GM18502 (cell line): ENCODE data around the gene XYLT1.

Experiments
- ATAC-seq: cut with Tn5 transposase; IDR thresholded peaks from one replicate; pipeline ENCODE4 v1.9.1; 2021; ENCODE audit warnings: mild to moderate bottlenecking; ENCODE audit not compliant: unreplicated experiment, poor library complexity

Gene XYLT1

DNA sequence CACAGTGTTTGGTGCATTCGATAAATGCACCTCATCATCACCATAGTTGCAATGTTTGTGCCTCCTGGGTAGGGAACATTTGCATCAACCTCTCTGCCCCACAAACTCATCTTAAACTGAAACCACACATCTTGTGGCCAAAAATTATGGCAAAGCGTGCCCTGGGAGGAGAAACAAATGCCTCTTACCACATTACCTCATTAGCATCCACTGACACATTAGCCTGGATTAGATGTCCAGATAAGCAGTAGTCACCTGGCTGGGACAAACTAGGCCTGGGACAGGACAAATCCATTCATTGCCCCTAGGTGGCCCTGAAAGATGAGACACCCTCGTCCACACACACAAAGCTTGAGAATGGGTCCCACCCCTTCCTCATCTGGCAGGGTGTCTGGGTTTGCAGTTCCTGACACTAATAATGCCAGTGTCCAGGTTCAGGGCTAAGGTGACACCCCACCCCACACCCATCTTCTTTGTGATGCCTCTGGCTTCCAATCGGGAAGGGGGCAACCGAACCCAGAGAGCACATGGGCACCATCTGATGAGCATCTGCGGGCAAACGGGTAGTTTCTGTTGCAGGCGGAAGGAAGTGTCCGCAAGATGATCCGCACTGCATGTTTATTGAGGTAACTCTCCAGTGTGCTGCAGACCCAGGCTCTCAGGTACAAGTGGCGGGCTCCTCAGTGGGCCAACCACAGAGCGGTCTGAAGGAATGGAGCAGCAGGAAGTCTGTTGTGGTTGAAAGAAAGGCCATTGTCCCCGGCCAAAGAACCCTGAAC is 8.6 kb downstream of the XYLT1 start:
- no peak for ATAC-seq

DNA sequence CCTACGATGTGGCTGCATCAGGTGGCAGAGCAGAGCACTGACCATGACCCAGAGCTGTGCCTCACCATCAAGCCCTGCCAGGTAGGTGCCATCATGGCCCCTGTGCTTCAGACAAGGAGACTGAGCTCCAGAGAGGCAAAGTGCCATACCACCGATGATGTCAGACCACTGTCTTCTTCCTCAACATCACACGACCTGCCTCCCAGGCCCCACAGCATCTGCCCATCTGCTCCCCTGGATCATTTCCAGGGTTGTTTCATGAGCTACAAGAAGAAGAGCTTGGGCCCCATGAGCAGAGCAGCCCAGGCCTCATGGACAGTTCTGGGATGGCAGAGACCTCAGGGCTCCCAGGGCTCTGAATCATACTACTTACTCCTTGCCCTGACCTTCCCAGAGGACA is 9.9 kb downstream of the XYLT1 start:
- ATAC-seq = no peak

DNA sequence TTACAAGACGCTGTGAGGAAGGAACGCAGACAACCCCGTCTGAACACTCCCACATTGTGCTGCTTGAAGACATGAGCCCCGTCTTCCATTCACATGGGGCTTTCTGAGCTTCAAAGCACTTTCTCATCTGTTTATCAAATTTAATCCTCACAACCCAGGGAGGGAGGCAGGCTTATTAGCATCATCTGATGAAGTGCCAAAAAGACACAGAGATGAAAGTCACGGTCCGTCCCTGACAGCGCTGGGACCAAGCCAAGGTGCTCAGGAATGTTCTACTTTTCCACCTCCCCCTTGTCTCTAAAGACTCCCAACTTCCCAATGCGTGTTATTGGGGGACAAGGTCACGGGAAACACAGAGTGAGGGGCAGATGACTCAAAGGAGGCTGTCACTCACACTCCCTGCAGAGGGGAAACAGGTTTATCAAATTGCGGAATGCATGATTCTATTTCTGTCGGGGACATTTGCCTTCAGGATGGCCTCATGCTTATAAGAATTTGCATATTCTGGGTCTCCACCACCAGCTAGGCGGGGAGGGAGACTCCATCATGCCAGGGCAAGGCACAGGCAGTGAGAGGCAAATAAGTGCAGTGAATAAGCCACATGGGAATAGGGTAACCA is 10.7 kb downstream of the XYLT1 start:
- no peak for ATAC-seq

DNA sequence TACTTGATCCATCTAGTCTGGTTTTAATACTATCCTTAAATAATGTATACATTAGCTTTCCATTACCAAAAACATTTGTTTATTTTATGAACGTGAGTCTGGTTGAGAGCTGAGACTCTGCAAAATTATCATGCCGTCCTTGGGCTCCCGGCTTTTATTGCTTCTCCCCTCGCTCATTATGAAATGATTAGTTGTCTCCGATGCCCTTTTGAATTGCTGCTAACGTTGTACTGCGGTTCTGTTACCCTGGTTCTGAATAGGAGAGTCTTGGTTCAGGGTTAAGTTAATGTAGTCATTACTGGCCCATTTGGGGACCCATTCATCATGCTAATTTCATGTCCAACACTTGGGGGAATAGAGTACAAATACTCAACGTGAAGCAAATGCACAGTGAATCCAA is 12.8 kb downstream of the XYLT1 start:
- no peak for ATAC-seq

GRCh38 chr16:17457513-17457912 is 13.2 kb downstream of the XYLT1 start:
- ATAC-seq = no peak

DNA sequence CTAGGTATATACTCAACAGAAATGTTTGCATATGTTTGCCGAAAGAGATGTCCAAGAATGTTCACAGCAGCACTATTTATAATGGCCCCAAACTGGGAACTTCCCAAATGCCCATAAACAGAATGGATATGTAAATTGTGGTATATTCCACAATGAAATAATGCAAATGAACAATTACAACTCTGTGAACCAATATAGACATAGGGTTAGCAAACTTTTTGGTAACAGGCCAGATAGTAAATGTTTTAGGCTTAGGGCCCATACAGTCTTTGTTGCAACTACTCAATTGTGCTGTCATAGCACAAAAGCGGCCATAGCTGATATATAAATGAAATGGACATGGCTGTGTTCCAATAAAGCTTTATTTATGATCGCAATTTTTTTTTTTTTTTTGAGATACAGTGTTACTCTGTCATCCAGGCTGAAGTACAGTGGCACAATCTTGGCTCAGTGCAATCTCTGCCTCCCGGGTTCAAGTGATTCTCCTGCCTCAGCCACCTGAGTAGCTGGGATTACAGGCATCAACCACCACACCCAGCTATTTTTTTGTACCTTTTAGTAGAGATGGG is 16.5 kb downstream of the XYLT1 start:
- no peak for ATAC-seq

GRCh38 chr16:17453364-17454038 is 17.3 kb downstream of the XYLT1 start:
- ATAC-seq = no peak

- no peak for ATAC-seq
Observed at GRCh38 chr16:17452922-17453321, 17.8 kb downstream of the XYLT1 start.

DNA sequence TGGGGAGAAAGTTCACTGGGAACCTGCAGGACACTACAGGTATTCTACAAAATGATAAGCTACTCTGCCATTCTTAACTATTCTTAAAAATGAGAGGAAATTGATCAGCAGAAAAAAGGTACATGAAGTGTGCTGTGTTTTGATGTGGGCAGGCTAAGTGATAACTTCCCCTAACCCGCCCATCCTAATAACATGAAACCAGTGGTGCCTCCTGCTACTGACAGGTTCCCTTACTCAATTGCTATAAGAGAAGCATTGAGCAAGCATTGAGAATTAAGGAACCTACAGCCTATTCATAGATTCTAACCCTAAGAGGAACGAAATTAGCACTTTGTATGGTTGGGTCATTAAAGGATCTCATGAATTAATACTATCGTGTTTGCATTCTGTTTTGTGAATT is 18.9 kb downstream of the XYLT1 start:
- ATAC-seq = no peak

DNA sequence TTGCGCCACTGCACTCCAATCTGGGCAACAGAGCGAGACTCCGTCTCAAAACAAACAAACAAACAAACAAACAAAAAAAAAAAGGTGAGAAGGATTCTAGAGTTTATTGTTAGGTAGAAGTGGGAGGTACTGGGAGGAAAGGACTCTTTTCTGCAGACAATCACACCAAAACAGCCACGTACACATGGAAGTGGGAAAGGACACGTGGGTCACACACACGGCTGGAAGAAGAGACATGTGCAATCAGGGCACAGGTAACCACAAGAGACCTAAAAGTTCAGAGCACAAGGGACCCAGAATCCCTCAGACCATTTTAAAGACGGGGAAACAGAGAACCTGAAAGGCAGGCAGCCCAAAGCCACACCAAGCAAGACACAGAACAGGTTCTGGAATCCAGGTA is 20.5 kb downstream of the XYLT1 start:
- no peak for ATAC-seq

- no peak for ATAC-seq
Observed at GRCh38 chr16:17448640-17449638, 21.8 kb downstream of the XYLT1 start.

GRCh38 chr16:17447101-17447569 is 23.6 kb downstream of the XYLT1 start:
- ATAC-seq = no peak

DNA sequence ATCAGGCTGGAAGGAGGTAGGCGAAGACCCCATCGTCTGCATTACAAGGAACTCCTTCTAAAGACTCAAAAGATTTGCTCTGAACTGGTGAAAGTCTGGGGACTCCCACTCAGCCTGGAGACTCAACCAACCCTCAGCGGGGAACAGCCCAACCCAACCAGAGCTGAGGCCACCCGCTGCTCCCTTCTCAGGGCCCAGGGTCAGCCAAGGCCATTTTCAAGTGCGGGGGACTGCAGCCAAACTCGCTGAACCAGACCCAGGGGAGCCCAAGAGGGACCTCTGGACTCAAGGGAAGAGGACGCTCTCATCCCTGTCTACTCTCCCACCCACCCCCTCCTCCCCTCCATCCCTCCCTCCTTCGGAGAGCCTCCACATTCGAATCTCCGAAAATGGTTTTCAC is 24.1 kb downstream of the XYLT1 start:
- ATAC-seq = no peak

- no peak for ATAC-seq
Observed at GRCh38 chr16:17445421-17445820, 25.3 kb downstream of the XYLT1 start.

- ATAC-seq = no peak
Observed at GRCh38 chr16:17444658-17445057, 26.1 kb downstream of the XYLT1 start.

DNA sequence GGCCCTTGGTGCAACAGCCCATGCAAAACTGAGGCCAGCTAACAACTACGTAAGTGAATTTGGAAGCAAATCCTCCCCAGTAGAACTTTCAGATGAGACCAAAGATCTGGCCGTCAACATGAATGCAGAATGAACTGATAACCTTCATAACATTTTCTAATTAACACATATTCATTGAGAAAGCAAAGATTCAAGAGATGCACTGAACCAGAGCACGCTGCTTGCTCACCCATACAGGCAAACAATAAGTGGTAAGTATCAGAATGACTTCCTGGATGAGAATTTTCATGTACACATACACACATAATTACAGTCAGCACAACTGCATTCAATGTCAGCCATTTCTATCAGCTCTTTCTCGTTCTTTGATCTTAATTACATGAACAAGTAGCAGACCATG is 30.6 kb downstream of the XYLT1 start:
- no peak for ATAC-seq

DNA sequence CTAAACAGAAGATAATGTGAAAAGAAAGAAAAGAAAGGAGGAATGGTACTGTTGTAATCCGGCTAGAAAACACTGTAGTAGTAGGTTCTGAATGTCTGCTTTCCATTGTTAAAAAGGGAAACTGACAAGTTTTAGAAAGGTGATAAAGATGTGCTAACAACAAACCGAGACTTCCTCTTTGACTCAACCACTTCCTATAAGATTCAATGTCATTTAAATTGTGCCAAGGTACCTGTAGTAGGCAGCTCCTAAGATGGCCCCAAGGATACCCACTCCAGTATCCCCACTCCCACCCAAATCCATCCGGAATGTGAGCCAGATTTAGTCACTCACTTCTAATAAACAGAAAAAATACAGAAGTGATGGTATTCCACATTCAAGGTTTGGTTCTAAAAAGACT is 31.2 kb downstream of the XYLT1 start:
- ATAC-seq = no peak

- no peak for ATAC-seq
Observed at GRCh38 chr16:17437981-17438380, 32.8 kb downstream of the XYLT1 start.

DNA sequence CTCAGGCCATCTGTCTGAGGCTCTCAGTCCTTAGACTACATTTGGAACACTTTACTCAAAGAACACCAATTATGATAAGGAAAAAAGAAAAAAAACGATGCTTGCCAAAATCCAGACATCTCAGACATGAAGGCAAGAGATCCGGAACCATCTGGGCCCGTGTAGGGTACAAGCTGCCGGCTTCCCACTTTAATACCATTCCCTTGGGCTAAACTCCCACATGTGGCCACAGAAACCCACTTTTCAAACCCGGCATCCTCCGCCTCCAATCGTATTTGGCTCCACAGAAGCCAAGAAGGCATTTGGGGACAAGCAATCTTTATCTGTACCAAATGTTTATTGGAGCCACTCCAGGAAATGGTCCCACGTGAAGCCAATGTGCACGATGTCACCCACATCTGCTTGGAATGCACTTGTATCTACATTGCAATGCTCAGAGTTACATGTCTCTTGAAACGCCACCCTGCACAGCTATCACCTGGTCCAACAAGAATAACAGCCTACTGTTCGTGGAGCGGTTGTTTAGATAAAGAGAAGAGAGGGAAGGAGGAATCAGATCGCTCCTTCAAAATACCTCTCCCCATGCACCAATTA is 33.5 kb downstream of the XYLT1 start:
- no peak for ATAC-seq

DNA sequence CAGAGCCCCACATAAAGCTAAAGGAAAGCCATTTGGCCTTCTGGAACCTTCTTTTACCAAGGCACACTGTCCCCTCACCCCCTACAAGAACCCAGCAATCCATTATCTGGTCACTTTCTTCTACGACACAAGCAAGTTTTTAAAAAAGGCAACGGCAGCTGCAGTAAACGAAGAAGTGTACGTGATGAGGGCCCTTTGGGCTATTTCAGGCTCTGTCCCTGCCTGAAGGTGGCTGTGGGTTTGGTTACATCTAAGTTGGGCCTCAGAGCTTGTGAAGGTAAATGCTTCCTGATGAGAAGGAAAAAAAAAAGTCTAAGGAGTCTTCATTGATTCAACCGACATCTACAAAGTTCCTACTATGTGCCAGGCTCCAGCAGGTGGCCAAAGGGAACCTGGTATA is 35.4 kb downstream of the XYLT1 start:
- no peak for ATAC-seq
